WTC11 (cell line): ENCODE measurements around the gene GRK2. TPM values are rescaled to one million over a fixed set of nuclear protein-coding genes. Genes with fewer than 3 reads are reported as not detected.

Experiments used
- ATAC-seq: fragments of 200-7000 bp; cut with Tn5 transposase; 2 replicates; pipeline ENCODE4 v1.10.0; 2021; ENCODE audit warnings: mild to moderate bottlenecking, moderate library complexity
- CTCF ChIA-PET: fragments of 300-600 bp; sonication (Branson Sonifier 250); formaldehyde crosslinking; loops from one replicate; lab custom pipeline; 2021; ENCODE audit warnings: antibody characterized with exemption; lab: Charles Lee
- POLR2A ChIA-PET: fragments of 350-600 bp; sonication (Branson Sonifier 250); formaldehyde crosslinking; loops from one replicate; lab custom pipeline; 2021; ENCODE audit warnings: antibody characterized with exemption; lab: Charles Lee
- DNase-seq: peaks from one replicate; pipeline ENCODE4 v3.0.0; 2021; ENCODE audit warnings: low spot score
- H3K27ac Mint-ChIP-seq: 2 replicates; pipeline ENCODE4 v1.8.0; 2021; ENCODE audit warnings: mixed read lengths
- H3K27me3 Mint-ChIP-seq: 2 replicates; pipeline ENCODE4 v1.8.0; 2021; ENCODE audit warnings: low read depth, mild to moderate bottlenecking, moderate library complexity, mixed read lengths
- H3K36me3 Mint-ChIP-seq: 2 replicates; pipeline ENCODE4 v1.8.0; 2021; ENCODE audit warnings: mixed read lengths
- H3K4me1 Mint-ChIP-seq: 2 replicates; pipeline ENCODE4 v1.8.0; 2022; ENCODE audit warnings: mixed read lengths
- H3K4me3 Mint-ChIP-seq: 2 replicates; pipeline ENCODE4 v1.8.0; 2021; ENCODE audit warnings: mild to moderate bottlenecking, moderate library complexity, mixed read lengths
- H3K9me3 Mint-ChIP-seq: 2 replicates; pipeline ENCODE4 v1.8.0; 2021; ENCODE audit warnings: mixed read lengths
- ELF4 ChIP-seq: sonication (generic); formaldehyde crosslinking; IDR thresholded peaks from 2 replicates; pipeline ENCODE4 v1.8.1; 2022; ENCODE audit warnings: low read depth, mild to moderate bottlenecking, moderate library complexity, missing genetic modification reagents
- FOXK1 ChIP-seq: sonication (generic); formaldehyde crosslinking; IDR thresholded peaks from 2 replicates; pipeline ENCODE4 v1.8.0; 2022; ENCODE audit warnings: mild to moderate bottlenecking, moderate library complexity, missing genetic modification reagents
- NFATC4 ChIP-seq: fragments of 250-450 bp; sonication (Bioruptor Pico); IDR thresholded peaks from 2 replicates; pipeline ENCODE4 v1.9.0; 2021; ENCODE audit warnings: mild to moderate bottlenecking
- NFE2L1 ChIP-seq: sonication (generic); formaldehyde crosslinking; IDR thresholded peaks from 2 replicates; pipeline ENCODE4 v1.8.1; 2023; ENCODE audit warnings: missing genetic modification reagents
- NR3C1 ChIP-seq: sonication (generic); formaldehyde crosslinking; conservative IDR thresholded peaks from 2 replicates; pipeline ENCODE4 v1.8.1; 2023; ENCODE audit warnings: low read depth, mild to moderate bottlenecking, missing genetic modification reagents
- OVOL2 ChIP-seq: fragments of 250-450 bp; sonication (Bioruptor Pico); IDR thresholded peaks from 2 replicates; pipeline ENCODE4 v1.9.0; 2021; ENCODE audit warnings: mild to moderate bottlenecking, borderline replicate concordance
- RORB ChIP-seq: fragments of 250-450 bp; sonication (Bioruptor Pico); IDR thresholded peaks from 2 replicates; pipeline ENCODE4 v1.9.0; 2021; ENCODE audit warnings: mild to moderate bottlenecking
- SMAD4 ChIP-seq: sonication (generic); formaldehyde crosslinking; IDR thresholded peaks from 2 replicates; pipeline ENCODE4 v1.8.0; 2022; ENCODE audit warnings: mild to moderate bottlenecking, missing genetic modification reagents
- SOX15 ChIP-seq: fragments of 250-450 bp; sonication (Bioruptor Pico); IDR thresholded peaks from 2 replicates; pipeline ENCODE4 v1.9.0; 2021; ENCODE audit warnings: mild to moderate bottlenecking
- TCF7 ChIP-seq: sonication (generic); formaldehyde crosslinking; IDR thresholded peaks from 2 replicates; pipeline ENCODE4 v1.8.0; 2022; ENCODE audit warnings: mild to moderate bottlenecking, low read depth, missing genetic modification reagents, moderate library complexity
- TEAD1 ChIP-seq: sonication (generic); formaldehyde crosslinking; IDR thresholded peaks from 2 replicates; pipeline ENCODE4 v1.8.0; 2022; ENCODE audit warnings: mild to moderate bottlenecking, missing genetic modification reagents
- ZBTB21 ChIP-seq: sonication (generic); formaldehyde crosslinking; IDR thresholded peaks from 2 replicates; pipeline ENCODE4 v1.8.1; 2023; ENCODE audit warnings: mild to moderate bottlenecking, missing genetic modification reagents, borderline replicate concordance
- total RNA-seq: library from RNA; stranded (reverse); gene quantifications from 3 replicates; pipeline ENCODE4 v1.2.3, GENCODE V29; 2021
- TF ChIP-seq, protein P1 (sequence below): sonication (generic); formaldehyde crosslinking; IDR thresholded peaks from 2 replicates; pipeline ENCODE4 v1.8.1; 2022; ENCODE audit warnings: missing genetic modification reagents, borderline replicate concordance
- TF ChIP-seq, protein P2 (sequence below): sonication (generic); formaldehyde crosslinking; IDR thresholded peaks from 2 replicates; pipeline ENCODE4 v1.8.0; 2022; ENCODE audit warnings: mild to moderate bottlenecking, missing genetic modification reagents
- TF ChIP-seq, protein P3 (sequence below): sonication (generic); formaldehyde crosslinking; IDR thresholded peaks from 2 replicates; pipeline ENCODE4 v1.8.1; 2023; ENCODE audit warnings: mild to moderate bottlenecking, missing genetic modification reagents
- TF ChIP-seq, protein P4 (sequence below): fragments of 250-450 bp; sonication (Bioruptor Pico); IDR thresholded peaks from 2 replicates; pipeline ENCODE4 v2.1.2; 2022; ENCODE audit warnings: mild to moderate bottlenecking, moderate library complexity
- TF ChIP-seq, protein P5 (sequence below): sonication (generic); formaldehyde crosslinking; IDR thresholded peaks from 2 replicates; pipeline ENCODE4 v1.8.0; 2023; ENCODE audit warnings: missing genetic modification reagents, mild to moderate bottlenecking, borderline replicate concordance
- TF ChIP-seq, protein P6 (sequence below): sonication (generic); formaldehyde crosslinking; IDR thresholded peaks from 2 replicates; pipeline ENCODE4 v1.8.0; 2023; ENCODE audit warnings: missing genetic modification reagents
- TF ChIP-seq, protein P7 (sequence below): fragments of 250-450 bp; sonication (Bioruptor Pico); IDR thresholded peaks from 2 replicates; pipeline ENCODE4 v1.8.0; 2021; ENCODE audit warnings: mild to moderate bottlenecking
- TF ChIP-seq, protein P8 (sequence below): fragments of 200-600 bp; IDR thresholded peaks from 2 replicates; pipeline ENCODE4 v1.8.0; 2022; ENCODE audit warnings: antibody characterized with exemption

GRK2 gene
- total RNA-seq, 1 experiment from 2014 or later, result 68.1 TPM

DNA sequence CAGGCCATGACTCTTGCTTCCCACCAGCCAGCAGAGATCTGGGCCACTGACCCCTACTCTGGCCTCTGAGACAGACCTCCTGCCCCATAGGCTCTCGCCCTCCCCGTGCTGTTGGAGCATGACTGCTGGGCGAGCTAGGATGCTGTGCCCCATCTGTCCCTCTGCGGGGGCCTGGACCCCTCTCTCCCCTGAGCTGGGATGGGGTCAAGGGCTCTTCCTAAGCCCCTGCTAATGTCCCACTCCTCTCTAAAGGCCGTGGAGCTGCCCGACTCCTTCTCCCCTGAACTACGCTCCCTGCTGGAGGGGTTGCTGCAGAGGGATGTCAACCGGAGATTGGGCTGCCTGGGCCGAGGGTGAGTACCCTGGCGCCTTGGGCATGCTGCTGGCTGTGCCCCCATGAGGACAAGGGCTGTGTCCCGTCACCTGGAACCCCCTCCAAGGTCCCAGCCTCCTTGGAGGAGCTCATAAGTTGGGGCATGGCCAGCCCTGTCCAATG, 16.7 kb downstream of the GRK2 start:
- H3K36me3 Mint-ChIP-seq, result peaks cover 18% of the 10 kb centered on the region
- peaks cover 10% of the 10 kb centered on the region for H3K4me1 Mint-ChIP-seq
- H3K27ac Mint-ChIP-seq, result no peak overlapping the region
- TF ChIP-seq NR3C1, result no peak
- TF ChIP-seq RORB (CRISPR knock-in tag), result no peak
- no peak for TF ChIP-seq OVOL2 (CRISPR knock-in tag)
- TF ChIP-seq TCF7 (CRISPR knock-in tag), result no peak
- TF ChIP-seq, protein P1, sequence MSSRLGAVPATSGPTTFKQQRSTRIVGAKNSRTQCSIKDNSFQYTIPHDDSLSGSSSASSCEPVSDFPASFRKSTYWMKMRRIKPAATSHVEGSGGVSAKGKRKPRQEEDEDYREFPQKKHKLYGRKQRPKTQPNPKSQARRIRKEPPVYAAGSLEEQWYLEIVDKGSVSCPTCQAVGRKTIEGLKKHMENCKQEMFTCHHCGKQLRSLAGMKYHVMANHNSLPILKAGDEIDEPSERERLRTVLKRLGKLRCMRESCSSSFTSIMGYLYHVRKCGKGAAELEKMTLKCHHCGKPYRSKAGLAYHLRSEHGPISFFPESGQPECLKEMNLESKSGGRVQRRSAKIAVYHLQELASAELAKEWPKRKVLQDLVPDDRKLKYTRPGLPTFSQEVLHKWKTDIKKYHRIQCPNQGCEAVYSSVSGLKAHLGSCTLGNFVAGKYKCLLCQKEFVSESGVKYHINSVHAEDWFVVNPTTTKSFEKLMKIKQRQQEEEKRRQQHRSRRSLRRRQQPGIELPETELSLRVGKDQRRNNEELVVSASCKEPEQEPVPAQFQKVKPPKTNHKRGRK (CRISPR knock-in tag), result no peak
- no peak for TF ChIP-seq NFATC4 (CRISPR knock-in tag)
- TF ChIP-seq, protein P2, sequence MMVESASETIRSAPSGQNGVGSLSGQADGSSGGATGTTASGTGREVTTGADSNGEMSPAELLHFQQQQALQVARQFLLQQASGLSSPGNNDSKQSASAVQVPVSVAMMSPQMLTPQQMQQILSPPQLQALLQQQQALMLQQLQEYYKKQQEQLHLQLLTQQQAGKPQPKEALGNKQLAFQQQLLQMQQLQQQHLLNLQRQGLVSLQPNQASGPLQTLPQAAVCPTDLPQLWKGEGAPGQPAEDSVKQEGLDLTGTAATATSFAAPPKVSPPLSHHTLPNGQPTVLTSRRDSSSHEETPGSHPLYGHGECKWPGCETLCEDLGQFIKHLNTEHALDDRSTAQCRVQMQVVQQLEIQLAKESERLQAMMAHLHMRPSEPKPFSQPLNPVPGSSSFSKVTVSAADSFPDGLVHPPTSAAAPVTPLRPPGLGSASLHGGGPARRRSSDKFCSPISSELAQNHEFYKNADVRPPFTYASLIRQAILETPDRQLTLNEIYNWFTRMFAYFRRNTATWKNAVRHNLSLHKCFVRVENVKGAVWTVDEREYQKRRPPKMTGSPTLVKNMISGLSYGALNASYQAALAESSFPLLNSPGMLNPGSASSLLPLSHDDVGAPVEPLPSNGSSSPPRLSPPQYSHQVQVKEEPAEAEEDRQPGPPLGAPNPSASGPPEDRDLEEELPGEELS (CRISPR knock-in tag), result no peak
- no peak for TF ChIP-seq NFE2L1 (CRISPR knock-in tag)
- TF ChIP-seq ELF4 (CRISPR knock-in tag), result no peak
- TF ChIP-seq FOXK1 (CRISPR knock-in tag), result no peak
- TF ChIP-seq ZBTB21 (CRISPR knock-in tag), result no peak
- TF ChIP-seq, protein P3, sequence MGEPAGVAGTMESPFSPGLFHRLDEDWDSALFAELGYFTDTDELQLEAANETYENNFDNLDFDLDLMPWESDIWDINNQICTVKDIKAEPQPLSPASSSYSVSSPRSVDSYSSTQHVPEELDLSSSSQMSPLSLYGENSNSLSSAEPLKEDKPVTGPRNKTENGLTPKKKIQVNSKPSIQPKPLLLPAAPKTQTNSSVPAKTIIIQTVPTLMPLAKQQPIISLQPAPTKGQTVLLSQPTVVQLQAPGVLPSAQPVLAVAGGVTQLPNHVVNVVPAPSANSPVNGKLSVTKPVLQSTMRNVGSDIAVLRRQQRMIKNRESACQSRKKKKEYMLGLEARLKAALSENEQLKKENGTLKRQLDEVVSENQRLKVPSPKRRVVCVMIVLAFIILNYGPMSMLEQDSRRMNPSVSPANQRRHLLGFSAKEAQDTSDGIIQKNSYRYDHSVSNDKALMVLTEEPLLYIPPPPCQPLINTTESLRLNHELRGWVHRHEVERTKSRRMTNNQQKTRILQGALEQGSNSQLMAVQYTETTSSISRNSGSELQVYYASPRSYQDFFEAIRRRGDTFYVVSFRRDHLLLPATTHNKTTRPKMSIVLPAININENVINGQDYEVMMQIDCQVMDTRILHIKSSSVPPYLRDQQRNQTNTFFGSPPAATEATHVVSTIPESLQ (CRISPR knock-in tag), result no peak
- TF ChIP-seq, protein P4, sequence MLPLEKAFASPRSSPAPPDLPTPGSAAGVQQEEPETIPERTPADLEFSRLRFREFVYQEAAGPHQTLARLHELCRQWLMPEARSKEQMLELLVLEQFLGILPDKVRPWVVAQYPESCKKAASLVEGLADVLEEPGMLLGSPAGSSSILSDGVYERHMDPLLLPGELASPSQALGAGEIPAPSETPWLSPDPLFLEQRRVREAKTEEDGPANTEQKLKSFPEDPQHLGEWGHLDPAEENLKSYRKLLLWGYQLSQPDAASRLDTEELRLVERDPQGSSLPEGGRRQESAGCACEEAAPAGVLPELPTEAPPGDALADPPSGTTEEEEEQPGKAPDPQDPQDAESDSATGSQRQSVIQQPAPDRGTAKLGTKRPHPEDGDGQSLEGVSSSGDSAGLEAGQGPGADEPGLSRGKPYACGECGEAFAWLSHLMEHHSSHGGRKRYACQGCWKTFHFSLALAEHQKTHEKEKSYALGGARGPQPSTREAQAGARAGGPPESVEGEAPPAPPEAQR (CRISPR knock-in tag), result no peak
- TF ChIP-seq, all 79 proteins: peak for 0
- Mint-ChIP-seq H3K9me3 (no peaks in the 10 kb centered on the region), H3K27me3 (no peaks in the 10 kb centered on the region), H3K4me3 (no peak overlapping the region)
- ChIA-PET POLR2A (interaction anchor here (0.9 kb wide), 1 partner anchor 22 kb away, joined by 3 read pairs; no protein-coding TSS in a partner anchor), CTCF (interaction anchor here (0.9 to 2.4 kb wide), 5 partner anchors 11 to 34 kb away, joined by 3 to 16 read pairs (median 3); partner anchors contain the start of gene SSH3)
- DNase-seq (no peak), ATAC-seq (no peak)

DNA sequence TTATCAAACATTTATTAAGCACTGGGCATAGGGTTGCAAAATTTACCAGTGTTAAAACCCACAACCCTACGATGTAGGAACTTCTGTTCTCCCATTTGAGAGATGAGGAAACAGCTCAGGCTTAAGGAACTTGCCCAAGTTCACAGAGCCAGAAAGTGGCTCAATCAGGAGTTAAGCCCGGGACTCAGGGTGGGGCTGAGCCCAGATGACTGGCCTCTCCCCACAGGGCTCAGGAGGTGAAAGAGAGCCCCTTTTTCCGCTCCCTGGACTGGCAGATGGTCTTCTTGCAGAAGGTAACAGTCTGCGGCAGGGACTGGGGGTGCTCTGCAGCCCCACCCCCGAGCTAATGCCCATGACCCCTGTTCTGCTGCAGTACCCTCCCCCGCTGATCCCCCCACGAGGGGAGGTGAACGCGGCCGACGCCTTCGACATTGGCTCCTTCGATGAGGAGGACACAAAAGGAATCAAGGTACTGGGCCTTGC, 17.2 kb downstream of the GRK2 start:
- DNase-seq, result no peak
- Mint-ChIP-seq H3K4me1 (peaks cover 12% of the 10 kb centered on the region), H3K4me3 (no peak overlapping the region), H3K27ac (no peak overlapping the region), H3K27me3 (no peaks in the 10 kb centered on the region), H3K36me3 (peaks cover 18% of the 10 kb centered on the region), H3K9me3 (no peaks in the 10 kb centered on the region)
- no peak for ATAC-seq
- CTCF ChIA-PET, result interaction anchor here (0.9 to 2.4 kb wide), 5 partner anchors 12 to 34 kb away, joined by 3 to 16 read pairs (median 3); partner anchors contain the start of gene SSH3
- POLR2A ChIA-PET, result no interaction called here
- TF ChIP-seq, protein P5, sequence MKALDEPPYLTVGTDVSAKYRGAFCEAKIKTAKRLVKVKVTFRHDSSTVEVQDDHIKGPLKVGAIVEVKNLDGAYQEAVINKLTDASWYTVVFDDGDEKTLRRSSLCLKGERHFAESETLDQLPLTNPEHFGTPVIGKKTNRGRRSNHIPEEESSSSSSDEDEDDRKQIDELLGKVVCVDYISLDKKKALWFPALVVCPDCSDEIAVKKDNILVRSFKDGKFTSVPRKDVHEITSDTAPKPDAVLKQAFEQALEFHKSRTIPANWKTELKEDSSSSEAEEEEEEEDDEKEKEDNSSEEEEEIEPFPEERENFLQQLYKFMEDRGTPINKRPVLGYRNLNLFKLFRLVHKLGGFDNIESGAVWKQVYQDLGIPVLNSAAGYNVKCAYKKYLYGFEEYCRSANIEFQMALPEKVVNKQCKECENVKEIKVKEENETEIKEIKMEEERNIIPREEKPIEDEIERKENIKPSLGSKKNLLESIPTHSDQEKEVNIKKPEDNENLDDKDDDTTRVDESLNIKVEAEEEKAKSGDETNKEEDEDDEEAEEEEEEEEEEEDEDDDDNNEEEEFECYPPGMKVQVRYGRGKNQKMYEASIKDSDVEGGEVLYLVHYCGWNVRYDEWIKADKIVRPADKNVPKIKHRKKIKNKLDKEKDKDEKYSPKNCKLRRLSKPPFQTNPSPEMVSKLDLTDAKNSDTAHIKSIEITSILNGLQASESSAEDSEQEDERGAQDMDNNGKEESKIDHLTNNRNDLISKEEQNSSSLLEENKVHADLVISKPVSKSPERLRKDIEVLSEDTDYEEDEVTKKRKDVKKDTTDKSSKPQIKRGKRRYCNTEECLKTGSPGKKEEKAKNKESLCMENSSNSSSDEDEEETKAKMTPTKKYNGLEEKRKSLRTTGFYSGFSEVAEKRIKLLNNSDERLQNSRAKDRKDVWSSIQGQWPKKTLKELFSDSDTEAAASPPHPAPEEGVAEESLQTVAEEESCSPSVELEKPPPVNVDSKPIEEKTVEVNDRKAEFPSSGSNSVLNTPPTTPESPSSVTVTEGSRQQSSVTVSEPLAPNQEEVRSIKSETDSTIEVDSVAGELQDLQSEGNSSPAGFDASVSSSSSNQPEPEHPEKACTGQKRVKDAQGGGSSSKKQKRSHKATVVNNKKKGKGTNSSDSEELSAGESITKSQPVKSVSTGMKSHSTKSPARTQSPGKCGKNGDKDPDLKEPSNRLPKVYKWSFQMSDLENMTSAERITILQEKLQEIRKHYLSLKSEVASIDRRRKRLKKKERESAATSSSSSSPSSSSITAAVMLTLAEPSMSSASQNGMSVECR, result no peak
- TF ChIP-seq, protein P6, sequence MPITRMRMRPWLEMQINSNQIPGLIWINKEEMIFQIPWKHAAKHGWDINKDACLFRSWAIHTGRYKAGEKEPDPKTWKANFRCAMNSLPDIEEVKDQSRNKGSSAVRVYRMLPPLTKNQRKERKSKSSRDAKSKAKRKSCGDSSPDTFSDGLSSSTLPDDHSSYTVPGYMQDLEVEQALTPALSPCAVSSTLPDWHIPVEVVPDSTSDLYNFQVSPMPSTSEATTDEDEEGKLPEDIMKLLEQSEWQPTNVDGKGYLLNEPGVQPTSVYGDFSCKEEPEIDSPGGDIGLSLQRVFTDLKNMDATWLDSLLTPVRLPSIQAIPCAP (CRISPR knock-in tag), result no peak
- TF ChIP-seq SMAD4 (CRISPR knock-in tag) (no peak), TEAD1 (CRISPR knock-in tag) (no peak), SOX15 (CRISPR knock-in tag) (no peak)
- TF ChIP-seq, protein P7, sequence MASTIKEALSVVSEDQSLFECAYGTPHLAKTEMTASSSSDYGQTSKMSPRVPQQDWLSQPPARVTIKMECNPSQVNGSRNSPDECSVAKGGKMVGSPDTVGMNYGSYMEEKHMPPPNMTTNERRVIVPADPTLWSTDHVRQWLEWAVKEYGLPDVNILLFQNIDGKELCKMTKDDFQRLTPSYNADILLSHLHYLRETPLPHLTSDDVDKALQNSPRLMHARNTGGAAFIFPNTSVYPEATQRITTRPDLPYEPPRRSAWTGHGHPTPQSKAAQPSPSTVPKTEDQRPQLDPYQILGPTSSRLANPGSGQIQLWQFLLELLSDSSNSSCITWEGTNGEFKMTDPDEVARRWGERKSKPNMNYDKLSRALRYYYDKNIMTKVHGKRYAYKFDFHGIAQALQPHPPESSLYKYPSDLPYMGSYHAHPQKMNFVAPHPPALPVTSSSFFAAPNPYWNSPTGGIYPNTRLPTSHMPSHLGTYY (CRISPR knock-in tag), result no peak
- TF ChIP-seq, protein P8, sequence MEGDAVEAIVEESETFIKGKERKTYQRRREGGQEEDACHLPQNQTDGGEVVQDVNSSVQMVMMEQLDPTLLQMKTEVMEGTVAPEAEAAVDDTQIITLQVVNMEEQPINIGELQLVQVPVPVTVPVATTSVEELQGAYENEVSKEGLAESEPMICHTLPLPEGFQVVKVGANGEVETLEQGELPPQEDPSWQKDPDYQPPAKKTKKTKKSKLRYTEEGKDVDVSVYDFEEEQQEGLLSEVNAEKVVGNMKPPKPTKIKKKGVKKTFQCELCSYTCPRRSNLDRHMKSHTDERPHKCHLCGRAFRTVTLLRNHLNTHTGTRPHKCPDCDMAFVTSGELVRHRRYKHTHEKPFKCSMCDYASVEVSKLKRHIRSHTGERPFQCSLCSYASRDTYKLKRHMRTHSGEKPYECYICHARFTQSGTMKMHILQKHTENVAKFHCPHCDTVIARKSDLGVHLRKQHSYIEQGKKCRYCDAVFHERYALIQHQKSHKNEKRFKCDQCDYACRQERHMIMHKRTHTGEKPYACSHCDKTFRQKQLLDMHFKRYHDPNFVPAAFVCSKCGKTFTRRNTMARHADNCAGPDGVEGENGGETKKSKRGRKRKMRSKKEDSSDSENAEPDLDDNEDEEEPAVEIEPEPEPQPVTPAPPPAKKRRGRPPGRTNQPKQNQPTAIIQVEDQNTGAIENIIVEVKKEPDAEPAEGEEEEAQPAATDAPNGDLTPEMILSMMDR, result no peak
